HK-2 (cell line): ENCODE measurements around the gene SHMT2.
A peak's percentile ranks its signal among the peaks of the same experiment; 100 is the strongest.

Experiments
- DNase-seq: peaks from one replicate; pipeline ENCODE4 v3.0.0-alpha.2; 2018; ENCODE audit not compliant: unreplicated experiment

Gene SHMT2

DNA sequence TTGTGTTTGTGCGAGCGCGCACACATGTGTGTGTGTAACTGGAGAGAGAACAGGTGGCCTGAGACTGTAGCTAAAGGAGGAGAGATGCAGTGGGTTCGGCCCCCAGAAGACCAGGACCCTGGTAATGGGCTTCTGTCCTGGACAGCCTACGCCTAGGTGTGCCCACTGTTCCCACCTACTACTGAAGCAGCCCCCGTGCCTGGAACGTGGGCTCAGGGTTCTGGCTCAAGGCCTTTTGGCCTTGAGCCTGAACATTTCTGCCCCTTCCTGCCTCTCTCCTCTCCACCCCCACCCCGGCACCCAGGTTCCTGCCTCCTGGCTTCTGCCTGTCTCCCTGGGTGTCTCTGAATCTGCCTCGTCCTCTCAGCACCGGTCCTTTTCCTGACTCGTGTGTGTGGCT is 14.4 kb upstream of the SHMT2 start:
- no peak for DNase-seq

DNA sequence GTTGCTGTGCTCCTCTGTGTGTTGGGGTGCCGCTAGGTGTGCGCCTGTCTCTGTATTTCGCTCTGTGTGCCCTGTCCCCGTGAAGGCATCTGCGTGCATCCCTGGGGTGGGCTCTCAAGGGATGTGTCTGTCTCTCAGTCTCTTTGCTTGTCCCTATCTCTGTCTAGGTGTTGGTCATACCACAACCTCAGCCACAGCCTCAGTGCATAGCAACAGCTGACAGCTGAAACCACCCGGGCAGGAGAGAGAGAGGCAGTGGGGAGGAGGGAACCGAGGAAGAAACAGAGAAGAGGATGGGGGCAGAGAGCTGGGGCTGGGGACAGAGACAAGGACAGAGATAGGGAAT is 13.9 kb upstream of the SHMT2 start:
- no peak for DNase-seq

GRCh38 chr12:57216014-57216911 is 13.2 kb upstream of the SHMT2 start, which contains the start of gene NXPH4:
TSS of gene NXPH4 (plus strand) at chr12:57216794. CDS start at chr12:57216970, 176 bp downstream.
- peak; percentile 48 for DNase-seq

GRCh38 chr12:57216921-57217879 is 12.3 kb upstream of the SHMT2 start:
- no peak for DNase-seq

GRCh38 chr12:57218030-57218853 is 11.3 kb upstream of the SHMT2 start:
- no peak for DNase-seq

- DNase-seq, result no peak
These were observed 10.1 kb upstream of the SHMT2 start for GRCh38 chr12:57219205-57219992.

DNA sequence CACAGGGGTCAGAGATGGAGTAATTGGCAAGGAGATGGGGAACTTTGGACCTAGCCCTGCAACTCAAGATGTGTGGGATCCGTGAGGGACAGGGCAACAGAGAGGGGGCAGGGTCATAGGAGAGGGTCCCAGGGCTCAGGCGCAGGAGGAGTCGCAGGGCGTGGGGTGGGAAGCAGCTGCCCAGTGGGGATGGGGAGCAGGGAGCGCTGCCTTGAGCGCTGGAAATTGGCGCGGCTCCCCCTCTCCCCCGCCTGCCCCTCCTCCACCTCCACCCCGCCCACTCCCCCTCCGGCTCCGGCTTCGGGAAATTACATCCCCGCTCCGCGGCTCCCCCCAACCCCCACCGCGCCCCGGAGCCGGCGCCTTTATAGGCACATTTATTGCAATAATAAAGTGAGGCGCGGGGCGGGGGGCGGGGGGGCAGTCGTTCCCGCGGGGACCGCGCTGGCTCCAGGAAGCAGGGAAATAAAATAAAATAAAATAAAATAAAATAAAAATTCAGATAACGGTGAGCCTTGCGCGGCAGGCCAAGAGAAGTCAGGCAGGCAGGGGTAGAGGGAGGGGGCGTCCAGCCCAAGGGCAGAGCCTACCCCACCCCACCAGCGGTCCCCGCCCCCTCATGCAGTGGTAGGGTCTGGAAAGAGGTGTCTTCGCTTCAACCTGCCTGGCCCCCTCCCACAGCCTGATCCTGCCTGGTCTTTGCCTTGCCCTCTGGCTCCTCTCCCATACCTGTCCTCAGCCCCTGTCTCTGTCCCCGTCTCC is 9.3 kb upstream of the SHMT2 start:
- DNase-seq, result no peak

DNA sequence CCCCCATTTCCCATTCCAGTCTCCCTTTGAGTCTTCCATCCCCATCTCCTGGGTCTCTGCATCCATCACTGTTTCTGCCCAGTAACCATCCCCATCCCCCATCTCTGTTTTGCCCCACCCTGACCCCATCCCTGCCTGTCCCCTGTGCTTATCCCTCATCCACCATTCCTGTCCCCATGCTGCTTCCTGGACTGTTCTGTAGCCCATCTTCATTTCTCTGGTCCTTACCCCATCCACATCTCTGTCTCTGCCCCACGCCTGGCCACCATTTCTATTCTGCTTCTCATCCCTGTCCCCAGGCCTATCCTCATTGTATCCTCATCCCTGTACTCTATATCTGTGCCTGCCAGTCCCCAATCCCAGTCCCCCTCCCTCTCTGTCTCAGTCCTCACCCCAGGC is 8.7 kb upstream of the SHMT2 start:
- no peak for DNase-seq

DNA sequence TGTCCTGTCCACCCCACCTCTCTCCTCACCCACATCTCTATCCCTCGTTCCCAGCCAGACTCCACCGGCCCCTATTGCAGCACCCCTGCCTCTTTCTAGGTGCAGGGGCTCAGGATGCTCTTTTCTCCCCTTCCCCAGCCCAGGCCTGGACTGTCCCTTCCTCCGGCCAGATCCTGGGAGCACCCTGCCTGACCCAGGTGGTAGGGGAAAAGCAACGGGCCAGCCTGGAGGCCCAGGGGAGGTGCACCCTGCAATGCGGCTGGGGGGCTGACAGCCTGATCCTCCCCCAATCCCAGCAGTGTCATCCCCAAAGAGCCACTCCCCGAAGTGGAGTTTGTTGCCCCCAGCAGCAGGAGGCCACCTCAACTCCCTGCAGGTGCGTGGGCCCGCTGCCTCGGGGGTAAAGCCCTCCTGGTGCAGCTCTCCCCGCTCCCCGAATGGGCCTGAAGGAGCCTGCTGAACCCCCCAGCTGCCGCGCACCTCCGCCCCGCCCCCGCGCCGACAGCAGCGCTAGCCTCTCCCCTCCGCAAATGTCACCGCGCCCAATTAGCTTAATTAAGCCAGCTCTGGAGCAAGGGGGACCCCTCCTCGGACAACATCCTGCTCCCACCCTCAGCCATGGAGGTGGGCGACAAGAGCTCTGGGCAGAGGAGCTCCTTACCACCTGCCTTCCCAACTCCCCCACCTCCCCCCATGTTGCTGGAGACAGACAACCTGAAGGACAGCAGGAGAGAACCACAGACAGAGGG is 8.2 kb upstream of the SHMT2 start:
- no peak for DNase-seq

- no peak for DNase-seq
These were observed 7.0 kb upstream of the SHMT2 start for GRCh38 chr12:57222286-57223190.

DNA sequence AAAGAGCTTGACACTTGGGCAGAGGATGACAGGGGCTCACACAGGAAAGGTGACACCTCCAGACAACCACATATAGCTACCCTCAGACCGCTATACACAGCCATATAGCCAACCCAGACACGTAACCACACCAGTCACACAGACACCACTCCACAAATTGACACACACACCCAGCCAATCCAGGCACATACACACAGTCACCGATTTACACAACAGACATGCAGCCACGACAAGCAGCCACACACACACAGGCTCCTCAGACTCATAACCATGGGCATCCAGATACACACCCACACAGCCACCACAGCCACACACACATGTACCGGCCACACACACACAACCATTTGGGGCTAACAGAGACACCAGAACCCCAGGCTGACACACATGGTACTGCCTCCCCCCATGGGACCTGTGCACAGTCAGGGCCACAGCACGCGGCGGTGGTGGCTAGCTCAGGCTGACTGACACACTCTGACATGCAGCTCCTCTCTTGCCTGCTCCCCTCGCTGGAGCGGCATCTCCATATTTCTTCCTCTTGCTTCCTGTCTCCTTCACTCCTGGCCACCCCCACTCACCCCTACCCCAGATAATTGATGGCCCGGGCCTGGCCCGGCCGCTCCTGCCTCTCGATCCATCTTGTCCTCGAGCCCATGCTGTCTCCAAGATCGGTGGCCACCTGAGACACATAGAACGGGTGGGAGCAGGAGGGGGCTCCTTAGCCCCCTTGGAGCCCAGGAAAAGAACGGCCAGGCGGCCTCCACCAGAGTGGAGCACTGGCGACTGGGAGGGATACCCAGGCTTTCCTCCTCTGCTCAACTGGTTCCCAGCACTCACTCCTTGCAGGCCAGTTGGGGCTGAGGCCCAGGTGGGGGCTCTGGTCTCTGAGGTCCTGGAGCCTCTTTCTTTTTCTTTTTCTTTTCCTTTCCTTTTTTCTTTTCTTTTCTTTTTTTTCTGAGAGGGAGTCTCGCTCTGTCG is 6.0 kb upstream of the SHMT2 start:
- no peak for DNase-seq

DNA sequence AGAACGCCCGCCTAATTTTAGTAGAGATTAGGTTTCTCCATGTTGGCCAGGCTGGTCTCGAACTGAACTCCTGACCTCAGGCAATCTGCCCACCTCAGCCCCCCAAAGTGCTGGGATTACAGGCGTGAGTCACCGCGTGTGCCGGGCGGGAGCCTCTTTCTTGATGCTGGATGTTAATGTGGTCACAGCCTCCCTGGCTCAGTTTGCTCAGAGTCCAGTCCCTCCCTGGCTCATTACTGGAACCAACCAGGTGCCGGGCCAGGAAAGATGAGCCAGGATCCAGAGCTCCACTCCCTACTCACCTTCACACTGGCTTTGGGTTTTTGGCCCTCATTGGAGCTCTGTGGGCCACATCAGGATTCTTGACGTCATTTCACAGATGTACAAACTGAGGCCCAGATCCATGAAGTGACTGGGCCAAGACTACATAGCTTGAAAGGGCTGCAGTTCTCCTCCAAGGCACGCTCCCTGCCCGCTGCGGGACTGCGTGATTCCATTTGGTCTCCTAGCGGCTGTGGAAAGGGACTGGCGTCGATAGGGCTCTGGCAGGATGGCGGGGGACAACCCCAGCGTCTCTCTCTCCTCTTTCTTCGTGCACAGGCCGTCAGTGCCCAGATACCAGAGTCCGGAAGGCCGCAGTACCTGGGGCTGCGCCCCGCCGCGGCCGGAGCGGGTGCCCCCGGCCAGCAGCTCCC is 5.1 kb upstream of the SHMT2 start:
- no peak for DNase-seq

DNA sequence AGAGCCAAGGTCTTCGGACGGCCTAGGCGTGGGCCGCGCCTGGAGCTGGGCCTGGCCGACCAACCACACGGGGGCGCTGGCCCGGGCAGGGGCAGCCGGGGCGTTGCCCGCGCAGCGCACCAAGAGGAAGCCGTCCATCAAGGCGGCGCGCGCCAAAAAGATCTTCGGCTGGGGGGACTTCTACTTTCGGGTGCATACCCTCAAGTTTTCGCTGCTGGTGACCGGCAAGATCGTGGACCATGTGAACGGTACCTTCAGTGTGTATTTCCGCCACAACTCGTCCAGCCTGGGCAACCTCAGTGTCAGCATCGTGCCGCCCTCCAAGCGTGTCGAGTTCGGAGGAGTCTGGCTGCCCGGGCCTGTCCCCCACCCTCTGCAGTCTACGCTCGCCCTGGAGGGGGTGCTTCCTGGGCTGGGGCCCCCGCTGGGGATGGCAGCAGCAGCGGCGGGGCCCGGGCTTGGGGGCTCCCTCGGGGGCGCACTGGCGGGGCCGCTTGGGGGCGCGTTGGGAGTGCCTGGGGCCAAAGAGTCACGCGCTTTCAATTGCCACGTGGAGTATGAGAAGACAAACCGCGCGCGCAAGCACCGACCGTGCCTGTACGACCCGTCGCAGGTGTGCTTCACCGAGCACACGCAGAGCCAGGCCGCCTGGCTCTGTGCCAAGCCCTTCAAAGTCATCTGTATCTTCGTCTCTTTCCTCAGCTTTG is 4.4 kb upstream of the SHMT2 start:
- no peak for DNase-seq

DNA sequence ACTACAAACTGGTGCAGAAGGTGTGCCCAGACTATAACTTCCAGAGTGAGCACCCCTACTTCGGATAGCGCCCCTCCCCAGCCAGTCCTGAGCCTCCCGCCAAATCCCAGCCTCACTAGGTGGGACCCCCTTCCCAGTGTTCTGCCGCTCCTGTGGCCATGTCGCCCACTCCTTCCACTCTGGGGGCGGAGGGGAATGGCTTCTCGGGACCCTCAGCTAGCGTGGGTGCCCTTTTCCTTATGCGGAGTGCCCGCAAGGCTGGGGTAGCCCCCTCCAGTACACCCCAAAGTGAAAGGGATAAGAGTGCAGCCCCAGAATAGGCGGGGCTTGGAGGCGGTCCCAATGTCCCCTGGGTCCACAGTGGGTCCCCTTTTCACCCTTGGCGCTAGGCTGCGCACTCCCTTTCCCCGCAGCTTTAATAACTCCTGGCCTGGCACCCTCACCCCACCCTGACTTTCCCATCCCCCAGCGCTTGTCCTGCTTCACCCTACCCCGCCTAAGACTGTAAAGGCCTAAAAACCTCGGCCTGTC is 3.8 kb upstream of the SHMT2 start:
- no peak for DNase-seq

- DNase-seq, result no peak
These were observed 2.8 kb upstream of the SHMT2 start for GRCh38 chr12:57226588-57227314.
